GM12801 (cell line): ENCODE data around the gene CBFA2T2.
A peak's percentile ranks its signal among the peaks of the same experiment; 100 is the strongest.

ENCODE experiments used
- TF ChIP-seq, protein P1 (sequence below): IDR thresholded peaks from one replicate; pipeline ENCODE4 v1.5.1; 2011; ENCODE audit warnings: control low read depth; ENCODE audit not compliant: insufficient read length; ENCODE audit errors: extremely low read depth

Gene CBFA2T2

DNA sequence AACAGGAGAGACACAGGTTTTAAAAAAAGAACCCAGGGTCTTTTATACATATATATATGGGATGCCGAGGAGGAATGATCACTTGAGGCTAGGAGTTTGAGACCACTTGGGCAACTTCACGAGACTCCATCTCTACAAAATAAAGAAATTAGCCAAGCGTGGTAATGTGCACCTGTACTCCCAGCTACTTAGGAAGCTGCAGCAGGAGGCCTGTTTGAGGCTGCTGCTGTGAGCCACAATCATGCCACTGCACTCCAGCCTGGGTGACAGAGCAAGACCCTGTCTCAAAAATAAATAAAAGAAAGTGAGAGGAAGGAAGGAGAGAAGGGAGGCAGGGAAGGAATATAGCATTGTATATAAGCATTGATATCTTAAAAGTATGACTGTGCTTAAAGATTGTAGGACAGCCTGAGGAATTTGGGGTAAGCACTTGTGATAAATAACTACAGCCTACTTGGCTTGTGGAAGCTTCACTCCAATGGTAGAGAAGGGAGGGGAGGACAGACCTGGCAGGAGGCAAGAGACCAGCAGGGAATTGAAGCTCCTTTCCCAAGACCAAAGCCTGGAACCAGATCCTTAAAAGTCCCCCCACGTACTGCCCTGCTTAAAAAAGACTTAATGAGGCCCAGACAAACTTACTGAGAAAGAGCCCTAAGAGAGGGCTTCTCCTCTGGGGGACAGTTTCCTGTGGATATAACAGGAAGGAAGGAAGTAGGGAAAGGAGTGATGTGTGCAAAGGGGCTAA is 43.8 kb upstream of the CBFA2T2 start:
- TF ChIP-seq, protein P1, sequence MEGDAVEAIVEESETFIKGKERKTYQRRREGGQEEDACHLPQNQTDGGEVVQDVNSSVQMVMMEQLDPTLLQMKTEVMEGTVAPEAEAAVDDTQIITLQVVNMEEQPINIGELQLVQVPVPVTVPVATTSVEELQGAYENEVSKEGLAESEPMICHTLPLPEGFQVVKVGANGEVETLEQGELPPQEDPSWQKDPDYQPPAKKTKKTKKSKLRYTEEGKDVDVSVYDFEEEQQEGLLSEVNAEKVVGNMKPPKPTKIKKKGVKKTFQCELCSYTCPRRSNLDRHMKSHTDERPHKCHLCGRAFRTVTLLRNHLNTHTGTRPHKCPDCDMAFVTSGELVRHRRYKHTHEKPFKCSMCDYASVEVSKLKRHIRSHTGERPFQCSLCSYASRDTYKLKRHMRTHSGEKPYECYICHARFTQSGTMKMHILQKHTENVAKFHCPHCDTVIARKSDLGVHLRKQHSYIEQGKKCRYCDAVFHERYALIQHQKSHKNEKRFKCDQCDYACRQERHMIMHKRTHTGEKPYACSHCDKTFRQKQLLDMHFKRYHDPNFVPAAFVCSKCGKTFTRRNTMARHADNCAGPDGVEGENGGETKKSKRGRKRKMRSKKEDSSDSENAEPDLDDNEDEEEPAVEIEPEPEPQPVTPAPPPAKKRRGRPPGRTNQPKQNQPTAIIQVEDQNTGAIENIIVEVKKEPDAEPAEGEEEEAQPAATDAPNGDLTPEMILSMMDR: no peak

DNA sequence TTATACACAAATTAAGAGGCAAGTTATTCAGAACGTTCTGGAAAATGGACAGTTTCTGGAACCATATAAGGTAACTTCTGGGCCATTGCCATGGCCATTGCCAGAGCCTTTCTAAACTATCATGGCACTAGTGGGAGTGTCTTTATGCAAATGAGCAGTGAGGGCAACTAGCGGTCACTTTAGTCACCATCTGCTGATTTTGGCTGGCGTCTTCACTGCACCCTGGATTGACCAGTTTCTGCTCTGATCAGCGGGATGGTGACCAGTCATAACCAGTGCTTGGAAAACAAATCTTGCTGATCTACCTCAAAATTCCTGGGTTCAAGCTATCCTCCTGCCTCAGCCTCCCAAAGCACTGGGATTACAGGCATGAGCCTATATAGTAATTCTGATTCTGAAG is 39.0 kb upstream of the CBFA2T2 start:
- TF ChIP-seq, protein P1: no peak

GRCh38 chr20:33456916-33457642 is 32.8 kb upstream of the CBFA2T2 start:
- TF ChIP-seq, protein P1: peak; percentile 24

- TF ChIP-seq, protein P1: no peak
Measured at GRCh38 chr20:33459599-33459998, 30.3 kb upstream of the CBFA2T2 start.

- TF ChIP-seq, protein P1: no peak
Measured at GRCh38 chr20:33460711-33461110, 29.2 kb upstream of the CBFA2T2 start.

GRCh38 chr20:33463332-33464101 is 26.4 kb upstream of the CBFA2T2 start:
- TF ChIP-seq, protein P1: no peak

DNA sequence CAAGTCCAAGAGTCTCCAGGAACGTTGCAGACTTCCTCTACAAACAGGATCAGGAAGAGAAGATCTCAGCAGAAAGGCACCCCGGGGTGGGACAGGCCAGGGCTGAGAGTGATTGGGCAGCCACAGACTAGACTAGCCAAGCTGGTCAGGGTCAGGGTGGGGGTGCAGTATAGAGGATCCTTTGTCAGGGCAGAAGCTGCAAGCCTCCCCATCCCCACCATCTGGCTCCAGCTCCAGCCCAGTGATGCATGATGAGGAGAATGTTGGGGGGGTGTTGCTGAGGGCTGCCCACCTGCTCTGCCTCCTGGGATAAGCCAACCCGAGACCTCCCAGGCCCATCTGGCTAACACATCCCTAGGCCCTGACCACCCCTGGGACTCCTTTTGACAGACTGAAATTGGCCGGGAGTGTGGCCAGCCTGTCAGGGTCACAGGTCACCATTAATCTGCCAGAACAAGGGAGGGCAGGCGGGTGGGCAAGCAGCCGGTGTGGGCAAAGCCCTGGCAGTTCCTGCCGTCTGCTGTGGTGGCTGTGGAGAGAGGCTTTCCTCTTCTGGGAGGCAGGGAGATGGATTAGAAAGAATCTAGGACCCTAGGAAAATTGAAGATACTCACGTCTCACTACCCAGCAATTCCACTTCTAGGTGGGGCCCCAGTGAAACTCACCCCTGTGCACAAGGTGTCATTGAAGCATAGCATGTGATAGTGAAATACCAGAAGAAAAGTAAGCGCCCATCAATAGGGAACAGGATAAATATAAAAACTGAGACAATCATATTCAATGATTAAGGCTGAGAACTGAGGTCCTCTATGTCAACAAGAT is 24.2 kb upstream of the CBFA2T2 start:
- TF ChIP-seq, protein P1: no peak
